HG02970 (cell line): ENCODE results near the gene ADGRE1.
A peak's percentile ranks its signal among the peaks of the same experiment; 100 is the strongest.

Source experiments
- ATAC-seq: cut with Tn5 transposase; IDR thresholded peaks from one replicate; pipeline ENCODE4 v1.9.1; 2021; ENCODE audit warnings: mild to moderate bottlenecking, moderate library complexity, moderate number of reproducible peaks; ENCODE audit not compliant: unreplicated experiment, low FRiP score

ADGRE1 gene

DNA sequence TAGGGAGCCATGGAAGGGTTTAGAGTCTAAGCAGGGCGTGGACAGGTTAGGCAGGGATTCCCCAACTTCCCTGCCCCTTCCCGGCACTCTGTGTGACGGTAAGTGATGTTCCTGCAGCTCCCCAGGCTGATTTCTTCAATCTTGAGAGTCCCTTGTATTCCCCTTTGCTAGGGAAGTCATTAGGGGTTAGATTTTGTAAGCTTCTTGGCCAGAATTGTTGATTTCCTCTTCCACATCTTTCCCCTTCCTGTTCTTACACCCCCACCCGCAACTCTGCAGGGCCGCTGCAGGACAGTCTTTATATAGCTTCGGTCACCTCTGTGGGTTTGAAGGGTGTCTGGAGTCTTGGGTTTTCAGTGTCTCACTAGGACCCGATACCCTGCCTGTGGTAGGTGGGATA, 10.6 kb upstream of the ADGRE1 start:
- no peak for ATAC-seq

DNA sequence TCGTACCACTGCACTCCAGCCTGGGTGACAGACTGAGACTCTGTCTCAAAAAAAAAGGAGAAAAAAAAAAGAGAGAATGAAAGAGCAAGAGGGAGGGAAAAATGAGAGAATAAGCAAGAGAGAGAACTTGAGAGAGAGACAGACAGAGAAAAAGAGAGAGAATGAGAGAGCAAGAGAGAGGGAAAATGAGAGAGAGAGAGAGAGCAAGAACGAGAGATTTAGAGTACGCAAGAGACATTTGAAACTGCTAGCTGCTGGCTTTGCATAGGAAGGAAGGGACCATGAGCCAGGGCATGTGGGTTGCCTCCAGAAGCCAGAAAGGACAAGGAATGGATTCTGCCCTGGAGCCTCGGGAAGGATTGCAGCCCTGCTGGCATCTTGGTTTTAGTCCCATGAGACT, 9.6 kb upstream of the ADGRE1 start:
- ATAC-seq = no peak

GRCh38 chr19:6886277-6886897, 992 bp upstream of the ADGRE1 start:
- ATAC-seq = no peak

GRCh38 chr19:6888967-6889366, 1.6 kb downstream of the ADGRE1 start:
- ATAC-seq = no peak

GRCh38 chr19:6890401-6890913, 3.1 kb downstream of the ADGRE1 start:
- no peak for ATAC-seq

- ATAC-seq = no peak
Observed at GRCh38 chr19:6890938-6891337, 3.6 kb downstream of the ADGRE1 start.

DNA sequence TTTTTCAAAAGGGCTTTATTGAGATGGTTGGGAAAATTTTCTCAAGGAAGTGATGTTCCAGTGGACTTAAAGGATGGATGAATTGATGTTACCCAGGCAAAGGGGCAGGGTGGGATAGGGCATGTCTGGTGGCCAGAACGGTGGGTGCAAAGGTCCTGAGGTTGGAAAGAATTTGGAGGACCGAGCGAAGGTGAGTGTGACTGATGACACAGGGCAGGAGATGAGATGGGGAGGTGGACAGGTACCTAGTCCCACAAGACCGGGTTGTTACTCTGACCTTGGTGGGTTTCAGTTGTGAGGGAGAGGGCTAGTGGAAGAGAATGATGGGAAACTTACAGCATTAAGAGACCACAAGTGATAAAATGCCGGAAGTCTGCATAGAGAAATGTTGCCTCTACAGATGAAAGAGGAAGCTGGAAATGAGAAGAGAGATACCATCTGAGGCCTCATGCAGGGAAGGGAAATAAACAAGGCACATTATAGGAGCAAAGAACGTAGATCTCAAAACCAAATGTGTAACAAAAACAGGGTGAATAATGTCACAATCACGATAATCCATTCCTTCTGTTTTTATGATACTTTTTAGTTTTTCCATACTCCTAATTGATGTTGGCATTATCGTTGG, 4.5 kb downstream of the ADGRE1 start:
- ATAC-seq = no peak

- ATAC-seq = no peak
Observed at GRCh38 chr19:6894313-6894712, 6.9 kb downstream of the ADGRE1 start.

GRCh38 chr19:6903446-6903845, 16.1 kb downstream of the ADGRE1 start:
- ATAC-seq = no peak

GRCh38 chr19:6906559-6907060, 19.2 kb downstream of the ADGRE1 start:
- no peak for ATAC-seq

DNA sequence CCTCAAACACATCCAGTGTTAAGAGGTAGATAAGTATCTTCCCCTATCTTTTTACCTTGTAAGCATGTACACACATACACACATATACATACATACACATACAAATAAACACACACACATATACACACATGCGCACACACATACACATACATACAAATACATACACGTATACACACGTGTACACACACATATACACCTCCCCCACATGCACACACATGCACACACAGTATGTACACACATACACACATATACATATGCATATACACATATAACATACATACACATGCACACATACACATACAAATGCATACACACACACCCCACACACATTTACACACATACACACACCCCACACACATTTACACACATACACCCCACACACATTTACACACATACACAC, 24.1 kb downstream of the ADGRE1 start:
- no peak for ATAC-seq

DNA sequence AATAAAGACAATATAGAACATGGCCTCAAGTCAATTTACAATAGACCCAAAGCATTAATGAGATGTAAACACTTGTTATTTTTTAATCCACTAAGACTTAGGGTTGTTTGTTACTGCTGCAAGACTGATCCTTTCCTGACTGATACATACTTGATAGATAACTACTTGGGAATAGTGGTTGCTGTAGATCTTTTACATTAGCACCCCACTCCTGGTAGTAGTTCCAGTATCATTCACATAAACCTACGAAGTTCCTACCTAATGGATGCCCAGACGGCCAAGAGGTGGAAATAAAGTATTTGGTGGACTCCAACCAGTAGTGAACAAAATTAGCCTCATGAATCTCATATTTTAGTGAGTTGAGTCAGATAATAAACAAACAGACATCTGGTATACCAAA, 26.9 kb downstream of the ADGRE1 start:
- no peak for ATAC-seq

GRCh38 chr19:6916952-6917351, 29.6 kb downstream of the ADGRE1 start:
- no peak for ATAC-seq

DNA sequence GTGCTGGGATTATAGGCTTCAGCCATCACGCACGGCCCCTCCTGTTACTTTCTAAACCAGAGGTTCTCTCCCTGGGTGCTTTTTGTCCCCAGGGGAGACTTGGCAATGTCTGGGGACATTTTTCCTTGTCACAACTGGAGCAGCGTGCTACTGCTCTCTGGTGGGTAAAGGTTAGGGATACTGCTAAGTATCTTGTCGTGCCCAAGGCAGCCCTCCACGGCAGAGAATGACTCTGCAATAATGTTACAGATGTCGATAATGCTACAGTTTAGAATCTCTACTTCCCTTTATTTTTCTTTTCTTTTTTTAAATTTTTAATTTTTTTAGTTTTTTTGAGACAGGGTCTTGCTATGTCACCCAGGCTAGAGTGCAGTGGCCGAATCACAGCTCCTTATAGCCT, 38.0 kb downstream of the ADGRE1 start:
- no peak for ATAC-seq

GRCh38 chr19:6925801-6926751, 38.7 kb downstream of the ADGRE1 start:
- ATAC-seq = no peak

GRCh38 chr19:6930190-6930589, 42.8 kb downstream of the ADGRE1 start:
- ATAC-seq = no peak

DNA sequence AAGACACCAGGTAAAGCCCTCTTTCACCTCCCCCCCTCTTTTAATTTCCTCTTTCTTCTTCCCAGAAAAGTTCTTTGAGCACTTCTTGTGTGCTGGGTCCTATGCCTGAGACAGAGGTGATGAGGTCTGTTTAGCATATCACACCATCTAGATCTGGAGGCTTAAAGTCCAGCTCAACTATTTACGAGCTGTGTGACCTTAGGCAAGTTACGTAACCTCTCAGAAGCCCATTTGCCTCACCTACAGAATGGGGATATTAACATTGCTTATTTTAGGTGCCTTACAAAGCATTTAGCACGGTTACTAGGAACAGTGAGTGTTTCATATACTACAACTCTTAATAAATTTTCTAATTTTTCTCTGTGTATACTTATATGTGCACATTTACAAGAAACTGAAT, 47.7 kb downstream of the ADGRE1 start:
- no peak for ATAC-seq

- no peak for ATAC-seq
Observed at GRCh38 chr19:6935618-6936017, 48.2 kb downstream of the ADGRE1 start.

- ATAC-seq = no peak
Observed at GRCh38 chr19:6945733-6946132, 58.4 kb downstream of the ADGRE1 start.

- peak; percentile 62 for ATAC-seq
Observed at GRCh38 chr19:6947745-6948144, 60.4 kb downstream of the ADGRE1 start.

DNA sequence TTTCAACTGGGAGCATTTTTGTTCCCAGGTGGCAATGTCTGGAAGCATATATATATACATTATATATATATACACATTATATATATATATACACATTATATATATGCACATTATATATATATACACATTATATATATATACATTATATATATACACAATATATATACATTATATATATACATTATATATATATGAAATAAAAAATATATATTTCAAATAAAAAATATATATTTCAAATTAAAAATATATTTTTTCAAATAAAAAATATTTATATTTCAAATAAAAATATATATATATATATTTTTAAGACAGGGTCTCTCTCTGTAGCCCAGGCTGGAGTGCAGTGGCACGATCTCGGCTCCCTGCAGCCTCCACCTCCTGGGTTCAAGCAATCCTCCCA, 61.5 kb downstream of the ADGRE1 start:
- ATAC-seq = no peak
